SK-N-SH (cell line): Measurements from ENCODE around the gene SLC2A13. TPM values are rescaled to one million over a fixed set of nuclear protein-coding genes. Genes with fewer than 3 reads are reported as not detected.

Experiments used
- CTCF ChIA-PET: fragments of 300-600, 350-600 bp; formaldehyde crosslinking; extraction: SDS; loops from one replicate; lab custom pipeline; 2021; lab: Yijun Ruan, JAX
- POLR2A ChIA-PET: fragments of 350-600 bp; sonication (Branson Sonifier 250); formaldehyde crosslinking; extraction: SDS; loops from one replicate; lab custom pipeline; 2020; ENCODE audit warnings: antibody characterized with exemption, inconsistent platforms; lab: Yijun Ruan, JAX
- DNase-seq: peaks from one replicate; pipeline ENCODE4 v3.0.0; 2012
- H2AFZ ChIP-seq: fragments of 200-600 bp; sonication (generic); 2 replicates; pipeline ENCODE4 v1.8.1; 2016; ENCODE audit warnings: antibody characterized with exemption, mild to moderate bottlenecking, low read depth
- H3F3A ChIP-seq: fragments of 200-600 bp; sonication (generic); replicated peaks from 2 replicates; pipeline ENCODE3; 2016; ENCODE audit warnings: antibody characterized with exemption, mild to moderate bottlenecking; ENCODE audit not compliant: insufficient read depth
- H3K27ac ChIP-seq, 2 experiments: fragments of 200-500 bp in 1 of 2; fragments of 200-600 bp in 1 of 2; sonication (Bioruptor generic) in 1 of 2; sonication (generic), shearing (Covaris generic) in 1 of 2; 2 replicates each; pipeline versions ENCODE4 v1.5.1 to v1.6.1; 2014 to 2016; ENCODE audit warnings: low read depth in 2 of 2, inconsistent platforms in 1 of 2, low read length in 1 of 2, mild to moderate bottlenecking in 1 of 2, mixed read lengths in 1 of 2
- H3K27me3 ChIP-seq: fragments of 200-600 bp; sonication (generic), shearing (Covaris generic); 2 replicates; pipeline ENCODE4 v1.6.1; 2016; ENCODE audit warnings: mixed run types; ENCODE audit not compliant: insufficient read depth
- H3K36me3 ChIP-seq, 2 experiments: fragments of 200-500 bp in 1 of 2; fragments of 200-600 bp in 1 of 2; sonication (Bioruptor generic) in 1 of 2; sonication (generic) in 1 of 2; replicated peaks in 1 of 2; 2 replicates each; pipeline versions ENCODE3 to v1.5.1; 2014 to 2016; ENCODE audit warnings: low read length in 1 of 2, mild to moderate bottlenecking in 1 of 2; ENCODE audit not compliant: insufficient read depth in 2 of 2, control insufficient read depth in 1 of 2
- H3K4me1 ChIP-seq, 2 experiments: fragments of 200-500 bp in 1 of 2; fragments of 200-600 bp in 1 of 2; sonication (Bioruptor generic) in 1 of 2; sonication (generic), shearing (Covaris generic) in 1 of 2; 2 replicates each; pipeline versions ENCODE4 v1.5.1 to v1.6.1; 2014 to 2016; ENCODE audit warnings: low read depth in 1 of 2, low read length in 1 of 2, mixed run types in 1 of 2; ENCODE audit not compliant: insufficient read depth in 2 of 2, control insufficient read depth in 1 of 2
- H3K4me2 ChIP-seq: fragments of 200-600 bp; sonication (generic), shearing (Covaris generic); 2 replicates; pipeline ENCODE4 v1.6.1; 2017; ENCODE audit warnings: mixed run types
- H3K4me3 ChIP-seq, 2 experiments: fragments of 200-500 bp in 1 of 2; fragments of 200-600 bp in 1 of 2; sonication (Bioruptor generic) in 1 of 2; sonication (generic), shearing (Covaris generic) in 1 of 2; 2 replicates each; pipeline versions ENCODE4 v1.5.1 to v1.8.1; 2014 to 2016; ENCODE audit warnings: low read depth in 2 of 2, inconsistent platforms in 1 of 2, low read length in 1 of 2, mild to moderate bottlenecking in 1 of 2, mixed read lengths in 1 of 2, moderate library complexity in 1 of 2
- H3K79me2 ChIP-seq: fragments of 200-600 bp; sonication (generic); 2 replicates; pipeline ENCODE4 v1.8.1; 2017; ENCODE audit warnings: mild to moderate bottlenecking; ENCODE audit not compliant: insufficient read depth
- H3K9ac ChIP-seq: fragments of 200-600 bp; sonication (generic); 2 replicates; pipeline ENCODE4 v1.6.1; 2017; ENCODE audit warnings: mixed run types
- H3K9me2 ChIP-seq: fragments of 200-600 bp; sonication (generic); 2 replicates; pipeline ENCODE4 v1.6.1; 2017; ENCODE audit warnings: mixed run types
- H3K9me3 ChIP-seq: fragments of 200-600 bp; sonication (generic); 2 replicates; pipeline ENCODE4 v1.6.1; 2017; ENCODE audit warnings: mixed run types, mild to moderate bottlenecking, moderate library complexity
- H4K20me1 ChIP-seq: fragments of 200-600 bp; sonication (generic); 2 replicates; pipeline ENCODE4 v1.6.1; 2017; ENCODE audit warnings: mild to moderate bottlenecking, mixed run types; ENCODE audit not compliant: insufficient read depth
- EP300 ChIP-seq, 2 experiments: IDR thresholded peaks; 2 replicates each; pipeline versions ENCODE4 v1.4.0 to v1.6.1; 2012; ENCODE audit warnings: borderline replicate concordance in 1 of 2, low read depth in 1 of 2, low read length in 1 of 2
- FOXJ3 ChIP-seq: sonication (generic); formaldehyde crosslinking; IDR thresholded peaks from 2 replicates; pipeline ENCODE4 v1.5.1; 2020; ENCODE audit warnings: mild to moderate bottlenecking, missing genetic modification reagents
- GABPA ChIP-seq: IDR thresholded peaks from 2 replicates; pipeline ENCODE4 v1.4.0; 2012; ENCODE audit warnings: low read depth, mild to moderate bottlenecking
- MEF2A ChIP-seq: IDR thresholded peaks from 2 replicates; pipeline ENCODE4 v1.4.0; 2012; ENCODE audit warnings: low read depth, borderline replicate concordance
- MXI1 ChIP-seq: IDR thresholded peaks from 2 replicates; pipeline ENCODE4 v1.6.1; 2012; ENCODE audit warnings: mild to moderate bottlenecking, low read depth, low read length, improper control_type of control experiment
- NFIC ChIP-seq: IDR thresholded peaks from 2 replicates; pipeline ENCODE4 v1.4.0; 2012; ENCODE audit warnings: borderline replicate concordance
- POLR2AphosphoS5 ChIP-seq: IDR thresholded peaks from 2 replicates; pipeline ENCODE4 v1.6.1; 2012; ENCODE audit warnings: low read depth, low read length
- RCOR1 ChIP-seq: fragments of 150-350 bp; IDR thresholded peaks from 2 replicates; pipeline ENCODE4 v1.6.1; 2017; ENCODE audit warnings: antibody characterized with exemption, low read length
- RFX5 ChIP-seq: IDR thresholded peaks from 2 replicates; pipeline ENCODE4 v1.6.1; 2012; ENCODE audit warnings: mild to moderate bottlenecking, improper control_type of control experiment, low read length
- SMC3 ChIP-seq: IDR thresholded peaks from 2 replicates; pipeline ENCODE4 v1.6.1; 2012; ENCODE audit warnings: low read depth, low read length, improper control_type of control experiment
- TCF12 ChIP-seq: IDR thresholded peaks from 2 replicates; pipeline ENCODE4 v1.4.0; 2012
- TEAD4 ChIP-seq: IDR thresholded peaks from 2 replicates; pipeline ENCODE4 v1.4.0; 2012; ENCODE audit warnings: mild to moderate bottlenecking, borderline replicate concordance; ENCODE audit not compliant: insufficient read depth
- YY1 ChIP-seq: IDR thresholded peaks from 2 replicates; pipeline ENCODE4 v1.4.0; 2012; ENCODE audit warnings: low read depth, mild to moderate bottlenecking
- WGBS: methylation state at CpG from one replicate; pipeline ENCODE4 v1.1.6; 2017; ENCODE audit warnings: low lambda C conversion rate; 5-methylcytosine and 5-hydroxymethylcytosine counted together
- polyA plus RNA-seq, 3 experiments: library from polyadenylated mRNA; depleted of rRNA; stranded (reverse); fragments of >200 nt; gene quantifications; 2 replicates each; pipeline ENCODE4 v1.2.3, GENCODE V29; 2012
- TF ChIP-seq, protein P1 (sequence below): IDR thresholded peaks from 2 replicates; pipeline ENCODE4 v1.4.0; 2012; ENCODE audit warnings: low read depth, borderline replicate concordance
- TF ChIP-seq, protein P2 (sequence below): fragments of 150-350 bp; IDR thresholded peaks from 2 replicates; pipeline ENCODE4 v1.6.1; 2017; ENCODE audit warnings: antibody characterized with exemption, low read length, low read depth, borderline replicate concordance

The SLC2A13 gene
- polyA plus RNA-seq, 1 of the 3 experiments (the other 2 are of a cell fraction) = 0.21 TPM

DNA sequence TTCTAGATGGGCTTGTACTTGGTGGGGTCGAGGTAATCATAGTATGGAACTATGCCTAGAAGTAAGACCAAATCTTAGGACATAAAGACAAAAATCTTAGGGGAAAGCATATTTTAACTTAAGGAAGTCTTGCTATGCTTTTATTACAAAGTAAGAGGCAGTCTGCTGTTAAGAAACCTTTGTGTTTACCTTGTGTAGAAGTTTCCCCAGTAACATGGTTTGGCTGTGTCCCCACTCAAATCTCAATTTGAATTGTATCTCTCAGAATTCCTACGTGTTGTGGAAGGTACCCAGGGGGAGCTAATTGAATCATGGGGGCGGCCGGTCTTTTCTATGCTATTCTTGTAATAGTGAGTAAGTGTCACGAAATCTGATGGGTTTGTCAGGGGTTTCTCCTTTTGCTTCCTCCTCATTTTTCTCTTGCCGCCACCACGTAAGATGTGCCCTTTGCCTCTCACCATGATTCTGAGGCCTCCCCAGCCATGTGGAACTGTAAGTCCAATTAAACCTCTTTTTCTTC, 323.8 kb downstream of the SLC2A13 start:
- no peaks in the 10 kb centered on the region for H4K20me1 ChIP-seq
- H3K9me2 ChIP-seq = no peaks in the 10 kb centered on the region
- no peaks in the 10 kb centered on the region for H3K36me3 ChIP-seq
- no peaks in the 10 kb centered on the region for H3K79me2 ChIP-seq
- H3K9ac ChIP-seq = no peak overlapping the region
- H3K4me3 ChIP-seq = no peak overlapping the region
- H3K27me3 ChIP-seq = no peaks in the 10 kb centered on the region
- no peak for DNase-seq
- no peaks in the 10 kb centered on the region for H3F3A ChIP-seq
- no peak overlapping the region for H2AFZ ChIP-seq
- H3K27ac ChIP-seq = no peak overlapping the region
- no peak for TF ChIP-seq SMC3
- TF ChIP-seq FOXJ3 (CRISPR knock-in tag) = no peak
- no peak for TF ChIP-seq MXI1
- TF ChIP-seq, protein P1, sequence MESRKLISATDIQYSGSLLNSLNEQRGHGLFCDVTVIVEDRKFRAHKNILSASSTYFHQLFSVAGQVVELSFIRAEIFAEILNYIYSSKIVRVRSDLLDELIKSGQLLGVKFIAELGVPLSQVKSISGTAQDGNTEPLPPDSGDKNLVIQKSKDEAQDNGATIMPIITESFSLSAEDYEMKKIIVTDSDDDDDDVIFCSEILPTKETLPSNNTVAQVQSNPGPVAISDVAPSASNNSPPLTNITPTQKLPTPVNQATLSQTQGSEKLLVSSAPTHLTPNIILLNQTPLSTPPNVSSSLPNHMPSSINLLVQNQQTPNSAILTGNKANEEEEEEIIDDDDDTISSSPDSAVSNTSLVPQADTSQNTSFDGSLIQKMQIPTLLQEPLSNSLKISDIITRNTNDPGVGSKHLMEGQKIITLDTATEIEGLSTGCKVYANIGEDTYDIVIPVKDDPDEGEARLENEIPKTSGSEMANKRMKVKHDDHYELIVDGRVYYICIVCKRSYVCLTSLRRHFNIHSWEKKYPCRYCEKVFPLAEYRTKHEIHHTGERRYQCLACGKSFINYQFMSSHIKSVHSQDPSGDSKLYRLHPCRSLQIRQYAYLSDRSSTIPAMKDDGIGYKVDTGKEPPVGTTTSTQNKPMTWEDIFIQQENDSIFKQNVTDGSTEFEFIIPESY = no peak
- TF ChIP-seq, protein P2, sequence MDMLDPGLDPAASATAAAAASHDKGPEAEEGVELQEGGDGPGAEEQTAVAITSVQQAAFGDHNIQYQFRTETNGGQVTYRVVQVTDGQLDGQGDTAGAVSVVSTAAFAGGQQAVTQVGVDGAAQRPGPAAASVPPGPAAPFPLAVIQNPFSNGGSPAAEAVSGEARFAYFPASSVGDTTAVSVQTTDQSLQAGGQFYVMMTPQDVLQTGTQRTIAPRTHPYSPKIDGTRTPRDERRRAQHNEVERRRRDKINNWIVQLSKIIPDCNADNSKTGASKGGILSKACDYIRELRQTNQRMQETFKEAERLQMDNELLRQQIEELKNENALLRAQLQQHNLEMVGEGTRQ = no peak
- TF ChIP-seq RFX5 = no peak
- no peak for TF ChIP-seq POLR2AphosphoS5
- no peak for TF ChIP-seq TEAD4
- no peak for TF ChIP-seq NFIC
- TF ChIP-seq YY1 = no peak
- no peak for TF ChIP-seq TCF12
- TF ChIP-seq, all 33 proteins: peak for 0
- no peaks in the 10 kb centered on the region; a peak in 1 of 4 replicates for H3K4me1 ChIP-seq
- H3K9me3 ChIP-seq = no peaks in the 10 kb centered on the region
- 40% methylated on average over 7 of the region's 7 CpGs for WGBS
- ChIA-PET POLR2A (no interaction called here), CTCF (no interaction called here)
- no peak overlapping the region for H3K4me2 ChIP-seq

DNA sequence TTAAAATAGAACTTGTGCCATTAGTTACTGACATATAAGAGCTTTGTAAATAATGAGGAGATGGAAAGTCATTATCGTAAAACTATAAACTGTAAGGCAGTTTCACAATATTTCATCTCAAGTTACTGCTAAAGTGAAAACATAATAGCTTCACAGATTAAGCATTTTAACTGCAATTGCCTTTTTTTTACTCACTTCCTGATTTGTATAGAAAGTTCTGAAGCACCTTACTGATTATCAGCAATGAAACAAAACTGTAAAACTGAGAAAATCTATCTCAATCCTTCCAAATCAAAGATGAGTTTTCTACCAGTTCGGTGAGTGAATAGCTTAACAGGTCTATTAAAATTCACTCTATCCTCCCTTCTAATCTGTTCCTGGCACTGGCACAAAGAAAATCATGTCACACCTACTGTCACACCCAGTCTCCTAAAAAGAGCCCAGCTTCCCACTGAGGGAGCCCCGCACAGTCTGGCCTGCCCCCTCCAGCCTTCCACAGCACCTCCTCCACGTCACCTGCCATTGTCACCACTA, 324.9 kb downstream of the SLC2A13 start:
- H3K36me3 ChIP-seq = no peaks in the 10 kb centered on the region
- no peaks in the 10 kb centered on the region for H3F3A ChIP-seq
- 65% methylated on average over 4 of the region's 4 CpGs for WGBS
- DNase-seq = no peak
- H3K79me2 ChIP-seq = no peaks in the 10 kb centered on the region
- no peaks in the 10 kb centered on the region; a peak in 1 of 4 replicates for H3K4me1 ChIP-seq
- TF ChIP-seq RCOR1 = no peak
- TF ChIP-seq, protein P1 = no peak
- no peak for TF ChIP-seq SMC3
- TF ChIP-seq TCF12 = no peak
- TF ChIP-seq GABPA = no peak
- TF ChIP-seq, protein P2 = no peak
- TF ChIP-seq MXI1 = no peak
- no peak for TF ChIP-seq EP300 (IDR thresholded peaks at IDR 0.05; ENCODE audit: borderline replicate concordance in 1 of 2, low read depth in 1 of 2, low read length in 1 of 2)
- no peak for TF ChIP-seq MEF2A
- no peak overlapping the region for H2AFZ ChIP-seq
- H3K9me2 ChIP-seq = no peaks in the 10 kb centered on the region
- ChIA-PET CTCF (interaction anchor here (0.9 to 1.3 kb wide), 2 partner anchors 16 to 143 kb away, joined by 3 to 4 read pairs; no protein-coding TSS in a partner anchor), POLR2A (no interaction called here)
- no peaks in the 10 kb centered on the region for H4K20me1 ChIP-seq
- no peaks in the 10 kb centered on the region for H3K9me3 ChIP-seq
- no peak overlapping the region for H3K4me3 ChIP-seq
- H3K9ac ChIP-seq = no peak overlapping the region
- H3K27me3 ChIP-seq = no peaks in the 10 kb centered on the region
- H3K27ac ChIP-seq = no peak overlapping the region
- H3K4me2 ChIP-seq = no peak overlapping the region
